ENCODE results near the gene LRRC56. TPM values are rescaled to one million over a fixed set of nuclear protein-coding genes. Genes with fewer than 3 reads are reported as not detected.
A peak's percentile ranks its signal among the peaks of the same experiment; 100 is the strongest.

Gene LRRC56
- total and polyA plus RNA-seq, 2 of the 13 experiments (the other 11 are each of a cell fraction or from before 2014, with no cell fraction given), result 0.11 to 0.29 TPM

DNA sequence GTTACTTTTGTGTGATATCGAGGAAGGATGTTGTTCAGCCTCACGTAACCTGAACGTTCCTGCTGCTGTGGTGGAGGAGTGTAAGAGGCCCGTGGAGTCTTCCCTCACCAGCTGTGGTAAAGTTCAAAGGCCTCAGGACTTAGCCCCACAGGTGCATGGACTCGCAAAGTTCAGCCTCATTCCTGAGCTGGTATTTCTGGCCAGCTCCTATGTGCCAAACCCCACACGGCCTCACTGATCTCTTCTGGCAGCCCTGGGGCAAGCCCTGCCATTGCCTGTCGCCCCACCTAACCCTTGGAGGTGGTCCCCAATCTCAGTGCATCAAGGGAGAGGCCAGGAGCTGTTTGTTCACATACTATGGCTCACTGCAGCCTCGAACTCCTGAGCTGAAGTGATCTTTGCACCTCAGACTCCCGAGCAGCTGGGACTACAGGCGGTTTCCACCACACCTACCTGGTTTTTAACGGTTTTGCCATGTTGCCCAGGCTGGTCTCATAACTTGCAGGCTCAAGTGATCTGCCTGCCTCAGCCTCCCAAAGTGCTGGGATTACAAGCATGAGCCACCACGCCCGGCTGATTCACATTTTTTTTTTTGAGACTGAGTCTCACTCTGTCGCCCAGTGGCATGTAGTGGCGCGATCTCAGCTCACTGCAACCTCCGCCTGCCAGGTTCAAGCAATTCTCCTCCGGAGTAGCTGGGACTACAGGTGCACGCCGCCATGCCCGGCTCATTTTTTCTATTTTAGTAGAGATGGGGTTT, 41.1 kb downstream of the LRRC56 start (continued):
- TF ChIP-seq EP300 (IDR thresholded peaks at IDR 0.05; ENCODE audit: low read depth in 2 of 2, low read length in 2 of 2) (no peak), EP300 (CRISPR knock-in tag; IDR thresholded peaks at IDR 0.05; ENCODE audit: borderline replicate concordance) (no peak), SOX6 (IDR thresholded peaks at IDR 0.05) (no peak), SOX6 (CRISPR knock-in tag; IDR thresholded peaks at IDR 0.05) (0 out of 2 replicates have a peak, but pooled peaks have one; percentile 11), LCORL (IDR thresholded peaks at IDR 0.05) (no peak), LCORL (CRISPR knock-in tag; IDR thresholded peaks at IDR 0.05) (0 out of 2 replicates have a peak, but pooled peaks have one; percentile 42), TEAD3 (CRISPR knock-in tag; optimal IDR thresholded peaks at IDR 0.05; ENCODE audit: borderline replicate concordance) (peak; percentile 19), KAT7 (CRISPR knock-in tag; IDR thresholded peaks at IDR 0.05; ENCODE audit: borderline replicate concordance) (0 out of 2 replicates have a peak, but pooled peaks have one; percentile 38), TBX2 (CRISPR knock-in tag; IDR thresholded peaks at IDR 0.05; ENCODE audit: borderline replicate concordance) (peak; percentile 18; the same call in 1 of the 2 replicates), ZNF235 (CRISPR knock-in tag; IDR thresholded peaks at IDR 0.05; ENCODE audit: borderline replicate concordance) (no peak), HMG20A (CRISPR knock-in tag; IDR thresholded peaks at IDR 0.05; ENCODE audit: borderline replicate concordance) (no peak), JUND (CRISPR knock-in tag; IDR thresholded peaks at IDR 0.05) (no peak), ATF7-NPFF (CRISPR knock-in tag; IDR thresholded peaks at IDR 0.05; ENCODE audit: low read depth) (no peak), ZNF672 (CRISPR knock-in tag; IDR thresholded peaks at IDR 0.05) (no peak), MED1 (CRISPR knock-in tag; IDR thresholded peaks at IDR 0.05) (no peak), ZNF333 (CRISPR knock-in tag; IDR thresholded peaks at IDR 0.05; ENCODE audit: borderline replicate concordance) (no peak), ZNF160 (CRISPR knock-in tag; IDR thresholded peaks at IDR 0.05) (no peak), ZNF605 (CRISPR knock-in tag; IDR thresholded peaks at IDR 0.05) (no peak), AKAP8 (CRISPR knock-in tag; IDR thresholded peaks at IDR 0.05) (0 out of 2 replicates have a peak, but pooled peaks have one; percentile 27)
- TF ChIP-seq, protein P1, sequence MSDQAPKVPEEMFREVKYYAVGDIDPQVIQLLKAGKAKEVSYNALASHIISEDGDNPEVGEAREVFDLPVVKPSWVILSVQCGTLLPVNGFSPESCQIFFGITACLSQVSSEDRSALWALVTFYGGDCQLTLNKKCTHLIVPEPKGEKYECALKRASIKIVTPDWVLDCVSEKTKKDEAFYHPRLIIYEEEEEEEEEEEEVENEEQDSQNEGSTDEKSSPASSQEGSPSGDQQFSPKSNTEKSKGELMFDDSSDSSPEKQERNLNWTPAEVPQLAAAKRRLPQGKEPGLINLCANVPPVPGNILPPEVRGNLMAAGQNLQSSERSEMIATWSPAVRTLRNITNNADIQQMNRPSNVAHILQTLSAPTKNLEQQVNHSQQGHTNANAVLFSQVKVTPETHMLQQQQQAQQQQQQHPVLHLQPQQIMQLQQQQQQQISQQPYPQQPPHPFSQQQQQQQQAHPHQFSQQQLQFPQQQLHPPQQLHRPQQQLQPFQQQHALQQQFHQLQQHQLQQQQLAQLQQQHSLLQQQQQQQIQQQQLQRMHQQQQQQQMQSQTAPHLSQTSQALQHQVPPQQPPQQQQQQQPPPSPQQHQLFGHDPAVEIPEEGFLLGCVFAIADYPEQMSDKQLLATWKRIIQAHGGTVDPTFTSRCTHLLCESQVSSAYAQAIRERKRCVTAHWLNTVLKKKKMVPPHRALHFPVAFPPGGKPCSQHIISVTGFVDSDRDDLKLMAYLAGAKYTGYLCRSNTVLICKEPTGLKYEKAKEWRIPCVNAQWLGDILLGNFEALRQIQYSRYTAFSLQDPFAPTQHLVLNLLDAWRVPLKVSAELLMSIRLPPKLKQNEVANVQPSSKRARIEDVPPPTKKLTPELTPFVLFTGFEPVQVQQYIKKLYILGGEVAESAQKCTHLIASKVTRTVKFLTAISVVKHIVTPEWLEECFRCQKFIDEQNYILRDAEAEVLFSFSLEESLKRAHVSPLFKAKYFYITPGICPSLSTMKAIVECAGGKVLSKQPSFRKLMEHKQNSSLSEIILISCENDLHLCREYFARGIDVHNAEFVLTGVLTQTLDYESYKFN (CRISPR knock-in tag; conservative IDR thresholded peaks at IDR 0.05), result peak; percentile 26; the same call in 1 of the 2 replicates
- TF ChIP-seq, protein P2, sequence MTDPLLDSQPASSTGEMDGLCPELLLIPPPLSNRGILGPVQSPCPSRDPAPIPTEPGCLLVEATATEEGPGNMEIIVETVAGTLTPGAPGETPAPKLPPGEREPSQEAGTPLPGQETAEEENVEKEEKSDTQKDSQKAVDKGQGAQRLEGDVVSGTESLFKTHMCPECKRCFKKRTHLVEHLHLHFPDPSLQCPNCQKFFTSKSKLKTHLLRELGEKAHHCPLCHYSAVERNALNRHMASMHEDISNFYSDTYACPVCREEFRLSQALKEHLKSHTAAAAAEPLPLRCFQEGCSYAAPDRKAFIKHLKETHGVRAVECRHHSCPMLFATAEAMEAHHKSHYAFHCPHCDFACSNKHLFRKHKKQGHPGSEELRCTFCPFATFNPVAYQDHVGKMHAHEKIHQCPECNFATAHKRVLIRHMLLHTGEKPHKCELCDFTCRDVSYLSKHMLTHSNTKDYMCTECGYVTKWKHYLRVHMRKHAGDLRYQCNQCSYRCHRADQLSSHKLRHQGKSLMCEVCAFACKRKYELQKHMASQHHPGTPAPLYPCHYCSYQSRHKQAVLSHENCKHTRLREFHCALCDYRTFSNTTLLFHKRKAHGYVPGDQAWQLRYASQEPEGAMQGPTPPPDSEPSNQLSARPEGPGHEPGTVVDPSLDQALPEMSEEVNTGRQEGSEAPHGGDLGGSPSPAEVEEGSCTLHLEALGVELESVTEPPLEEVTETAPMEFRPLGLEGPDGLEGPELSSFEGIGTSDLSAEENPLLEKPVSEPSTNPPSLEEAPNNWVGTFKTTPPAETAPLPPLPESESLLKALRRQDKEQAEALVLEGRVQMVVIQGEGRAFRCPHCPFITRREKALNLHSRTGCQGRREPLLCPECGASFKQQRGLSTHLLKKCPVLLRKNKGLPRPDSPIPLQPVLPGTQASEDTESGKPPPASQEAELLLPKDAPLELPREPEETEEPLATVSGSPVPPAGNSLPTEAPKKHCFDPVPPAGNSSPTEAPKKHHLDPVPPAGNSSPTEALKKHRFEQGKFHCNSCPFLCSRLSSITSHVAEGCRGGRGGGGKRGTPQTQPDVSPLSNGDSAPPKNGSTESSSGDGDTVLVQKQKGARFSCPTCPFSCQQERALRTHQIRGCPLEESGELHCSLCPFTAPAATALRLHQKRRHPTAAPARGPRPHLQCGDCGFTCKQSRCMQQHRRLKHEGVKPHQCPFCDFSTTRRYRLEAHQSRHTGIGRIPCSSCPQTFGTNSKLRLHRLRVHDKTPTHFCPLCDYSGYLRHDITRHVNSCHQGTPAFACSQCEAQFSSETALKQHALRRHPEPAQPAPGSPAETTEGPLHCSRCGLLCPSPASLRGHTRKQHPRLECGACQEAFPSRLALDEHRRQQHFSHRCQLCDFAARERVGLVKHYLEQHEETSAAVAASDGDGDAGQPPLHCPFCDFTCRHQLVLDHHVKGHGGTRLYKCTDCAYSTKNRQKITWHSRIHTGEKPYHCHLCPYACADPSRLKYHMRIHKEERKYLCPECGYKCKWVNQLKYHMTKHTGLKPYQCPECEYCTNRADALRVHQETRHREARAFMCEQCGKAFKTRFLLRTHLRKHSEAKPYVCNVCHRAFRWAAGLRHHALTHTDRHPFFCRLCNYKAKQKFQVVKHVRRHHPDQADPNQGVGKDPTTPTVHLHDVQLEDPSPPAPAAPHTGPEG (CRISPR knock-in tag; IDR thresholded peaks at IDR 0.05), result no peak
- TF ChIP-seq, protein P3, sequence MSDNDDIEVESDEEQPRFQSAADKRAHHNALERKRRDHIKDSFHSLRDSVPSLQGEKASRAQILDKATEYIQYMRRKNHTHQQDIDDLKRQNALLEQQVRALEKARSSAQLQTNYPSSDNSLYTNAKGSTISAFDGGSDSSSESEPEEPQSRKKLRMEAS (IDR thresholded peaks at IDR 0.05), result no peak; the same call in 1 of the 2 replicates
